ENCODE results near the gene SLC24A4.

The SLC24A4 gene

GRCh38 chr14:92323011-92323915 is at the start of gene SLC24A4:
SLC24A4 (plus strand) TSS chr14:92323165; CDS start chr14:92323831, 666 bp downstream.
- DNase-seq (ENCODE audit: low read depth), result no peak

- DNase-seq (ENCODE audit: low read depth), result no peak
Observed at GRCh38 chr14:92273166-92273565, 49.8 kb upstream of the SLC24A4 start.

- DNase-seq (ENCODE audit: low read depth), result no peak
Observed at GRCh38 chr14:92274055-92274454, 48.9 kb upstream of the SLC24A4 start.

DNA sequence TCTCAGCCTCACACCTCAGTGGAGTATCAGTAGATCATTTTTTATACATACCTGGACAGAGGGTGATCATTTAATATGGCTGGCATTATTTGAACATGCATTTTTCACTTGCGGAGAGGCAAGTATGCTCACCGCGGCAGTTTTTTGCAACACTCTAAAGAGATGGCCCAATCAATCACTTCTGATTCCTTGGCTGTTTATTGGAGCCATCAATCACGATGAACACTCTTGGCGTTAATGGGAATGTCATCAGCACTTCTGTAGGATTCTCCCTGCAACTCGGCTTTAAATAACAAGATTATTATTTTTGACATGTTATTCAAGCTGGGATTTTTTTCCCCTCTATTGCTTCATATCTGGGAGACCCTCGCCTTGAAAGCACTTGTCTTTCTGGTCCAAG is 46.9 kb upstream of the SLC24A4 start:
- no peak for DNase-seq (ENCODE audit: low read depth)

DNA sequence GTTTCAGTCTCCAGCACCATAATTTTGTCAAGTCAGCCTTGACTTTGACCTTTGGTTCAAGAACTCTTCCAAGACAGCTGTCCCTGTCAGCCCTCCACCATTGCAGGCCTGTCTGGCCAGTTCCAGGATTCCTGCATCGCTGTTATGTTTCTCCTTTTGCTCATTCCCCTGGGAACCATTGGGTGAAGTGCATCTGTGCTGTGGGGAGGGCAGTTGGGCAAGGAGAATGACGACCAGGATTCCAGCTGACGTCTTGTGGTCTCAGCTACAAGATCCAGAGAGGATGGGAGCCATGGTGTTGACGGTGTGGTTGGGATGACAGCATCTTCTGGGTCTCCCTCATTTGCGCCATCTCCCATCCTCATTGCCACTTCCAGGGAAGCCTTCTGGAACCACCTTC is 45.9 kb upstream of the SLC24A4 start:
- no peak for DNase-seq (ENCODE audit: low read depth)

DNA sequence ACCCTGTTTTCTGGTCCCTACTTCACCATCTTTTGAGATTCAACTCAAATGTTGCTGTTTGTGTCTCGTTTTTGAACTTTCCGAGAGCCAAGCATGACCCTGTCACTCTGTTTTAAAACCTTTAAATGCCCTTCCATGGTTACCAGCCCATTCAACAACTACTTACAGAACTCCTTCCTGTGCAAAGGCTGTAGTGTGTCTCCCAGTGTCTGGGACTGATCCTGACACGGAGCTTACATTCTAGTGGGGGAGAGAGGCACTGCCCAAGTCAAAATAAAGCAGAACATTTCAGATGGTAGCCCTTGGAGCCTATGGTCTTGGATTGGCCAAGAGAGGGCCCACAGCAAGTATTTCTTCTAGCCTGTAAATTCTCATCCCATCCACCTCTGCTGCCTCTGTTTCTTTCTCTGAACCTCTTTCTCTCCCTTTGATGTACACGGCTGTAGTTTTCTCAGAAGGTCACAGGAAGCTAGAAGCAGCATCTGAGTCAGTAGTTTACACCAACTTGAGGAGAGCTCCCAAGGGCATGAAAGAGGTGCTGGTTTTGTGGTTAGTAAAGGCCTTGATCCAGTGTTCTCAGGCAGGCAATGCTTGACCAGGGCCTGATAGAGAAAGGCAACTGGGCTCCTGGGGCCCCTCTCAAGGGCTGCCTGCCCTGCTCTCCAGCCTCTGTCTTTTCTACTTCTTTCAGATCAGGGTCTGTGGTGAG is 42.3 kb upstream of the SLC24A4 start:
- no peak for DNase-seq (ENCODE audit: low read depth)

- no peak for DNase-seq (ENCODE audit: low read depth)
Observed at GRCh38 chr14:92282669-92283068, 40.3 kb upstream of the SLC24A4 start.

GRCh38 chr14:92285311-92285710 is 37.7 kb upstream of the SLC24A4 start:
- DNase-seq (ENCODE audit: low read depth), result no peak

DNA sequence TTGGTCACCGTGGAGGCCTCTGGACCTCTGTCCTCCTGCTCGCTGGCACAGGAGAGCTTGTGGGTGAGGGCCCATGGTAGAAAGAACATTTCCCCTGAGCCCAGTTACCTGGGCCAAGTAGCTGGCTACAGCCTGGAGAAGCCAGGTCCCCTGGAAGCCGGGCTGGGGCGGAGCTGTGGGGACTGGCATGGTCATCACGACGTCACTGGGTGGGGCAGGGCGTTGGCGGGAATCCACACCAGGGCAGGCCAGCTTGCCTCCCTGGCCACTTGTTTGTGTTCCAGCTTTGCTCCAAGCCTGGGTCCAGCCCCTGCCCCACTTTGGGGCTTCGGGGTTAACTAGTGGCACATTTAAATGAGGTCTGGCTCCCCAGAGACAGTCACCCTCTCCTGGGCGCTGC is 35.0 kb upstream of the SLC24A4 start:
- DNase-seq (ENCODE audit: low read depth), result no peak

- no peak for DNase-seq (ENCODE audit: low read depth)
Observed at GRCh38 chr14:92288994-92289660, 33.8 kb upstream of the SLC24A4 start.

- DNase-seq (ENCODE audit: low read depth), result no peak
Observed at GRCh38 chr14:92292673-92293072, 30.3 kb upstream of the SLC24A4 start.

DNA sequence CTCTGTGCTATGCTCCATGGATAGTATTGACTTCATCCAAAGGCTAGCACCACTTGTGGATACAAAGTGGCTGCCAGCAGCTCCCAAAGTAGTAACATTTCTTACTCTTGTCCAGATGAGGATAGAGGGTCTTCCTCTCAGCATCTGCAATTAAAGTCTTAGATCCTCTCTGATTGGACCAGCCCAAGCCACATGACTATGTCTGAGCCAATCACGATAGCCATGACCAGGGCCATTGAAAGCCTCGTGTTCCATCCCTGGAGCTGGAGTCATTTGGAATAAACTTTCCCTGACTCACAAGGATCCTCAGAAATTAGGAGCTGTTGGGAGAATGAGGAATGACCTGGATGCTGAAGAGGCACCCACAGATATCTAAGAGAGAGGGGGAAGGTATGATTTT is 28.5 kb upstream of the SLC24A4 start:
- DNase-seq (ENCODE audit: low read depth), result no peak

DNA sequence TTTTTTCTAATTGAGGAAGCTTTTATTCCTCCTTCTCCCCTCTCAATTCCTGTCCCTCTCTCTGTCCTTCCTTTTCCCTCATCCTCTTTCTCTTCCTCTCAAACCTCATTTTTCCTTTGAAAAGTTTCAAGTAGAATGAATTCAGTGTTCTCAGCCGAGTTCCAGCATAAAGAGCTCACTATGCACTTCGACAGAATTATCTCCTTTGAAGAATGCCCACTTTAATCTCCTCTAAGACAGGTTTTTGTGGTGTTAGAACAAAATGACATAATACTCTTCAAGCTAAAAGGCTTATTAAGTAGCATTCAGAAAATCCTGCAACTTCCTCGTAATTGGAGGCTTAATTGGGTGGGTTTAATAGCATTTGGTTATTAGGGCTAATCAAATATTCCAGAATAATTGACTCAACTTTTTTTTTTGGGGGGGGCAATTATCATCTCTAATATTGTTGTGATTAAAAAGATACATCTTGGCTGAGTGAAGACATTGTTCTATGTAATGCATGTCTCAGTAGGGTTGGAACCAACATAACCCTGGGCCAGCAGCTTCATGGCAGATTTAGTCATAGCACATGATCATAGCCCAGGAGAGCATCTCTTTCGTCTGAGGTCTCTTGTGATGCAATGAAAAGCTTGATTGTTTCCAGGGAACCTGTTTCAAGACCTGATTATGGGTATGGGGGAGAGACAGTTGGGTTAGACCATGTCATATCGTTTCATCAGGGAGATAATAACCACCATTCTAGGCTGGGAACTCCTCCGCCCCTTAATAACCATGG is 25.0 kb upstream of the SLC24A4 start:
- DNase-seq (ENCODE audit: low read depth), result no peak

DNA sequence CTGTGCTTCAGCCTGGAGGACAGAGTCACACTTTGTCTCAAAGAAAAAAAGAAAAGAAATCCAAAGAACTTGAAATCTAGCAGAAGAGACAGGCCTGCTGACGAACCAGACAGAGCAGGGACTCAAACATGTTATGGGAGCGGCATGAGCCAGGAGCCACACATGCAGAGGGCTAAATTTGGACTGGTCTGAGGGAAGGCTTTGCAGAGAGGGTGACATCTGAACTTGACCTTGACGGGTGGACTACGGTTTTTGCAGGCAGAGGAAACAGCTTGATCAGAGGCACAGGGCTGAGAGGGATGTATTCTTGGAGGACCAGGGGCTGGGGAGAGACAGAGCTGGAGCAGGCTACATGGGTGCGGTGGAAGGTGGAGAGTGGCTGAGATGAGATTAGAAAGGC is 20.5 kb upstream of the SLC24A4 start:
- DNase-seq (ENCODE audit: low read depth), result no peak

DNA sequence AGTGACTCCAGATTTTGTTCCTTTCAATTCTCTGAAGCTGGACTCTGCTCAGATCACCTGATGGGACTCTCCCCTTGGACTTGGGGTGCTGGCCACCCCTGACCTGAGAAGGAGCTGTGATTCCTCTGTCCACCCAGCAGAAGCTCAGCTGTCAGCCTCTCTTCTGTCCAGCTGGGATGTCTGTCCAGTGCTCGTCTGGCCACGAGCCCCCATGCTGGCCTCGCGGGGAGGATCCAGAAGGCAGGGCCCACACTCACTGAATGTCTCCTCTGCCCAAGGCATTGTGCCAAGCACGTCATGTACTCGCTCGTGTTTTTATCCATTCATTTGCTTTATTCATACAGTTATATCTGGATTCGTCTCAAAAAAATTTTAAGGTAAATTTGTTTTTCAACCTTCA is 14.2 kb upstream of the SLC24A4 start:
- no peak for DNase-seq (ENCODE audit: low read depth)

DNA sequence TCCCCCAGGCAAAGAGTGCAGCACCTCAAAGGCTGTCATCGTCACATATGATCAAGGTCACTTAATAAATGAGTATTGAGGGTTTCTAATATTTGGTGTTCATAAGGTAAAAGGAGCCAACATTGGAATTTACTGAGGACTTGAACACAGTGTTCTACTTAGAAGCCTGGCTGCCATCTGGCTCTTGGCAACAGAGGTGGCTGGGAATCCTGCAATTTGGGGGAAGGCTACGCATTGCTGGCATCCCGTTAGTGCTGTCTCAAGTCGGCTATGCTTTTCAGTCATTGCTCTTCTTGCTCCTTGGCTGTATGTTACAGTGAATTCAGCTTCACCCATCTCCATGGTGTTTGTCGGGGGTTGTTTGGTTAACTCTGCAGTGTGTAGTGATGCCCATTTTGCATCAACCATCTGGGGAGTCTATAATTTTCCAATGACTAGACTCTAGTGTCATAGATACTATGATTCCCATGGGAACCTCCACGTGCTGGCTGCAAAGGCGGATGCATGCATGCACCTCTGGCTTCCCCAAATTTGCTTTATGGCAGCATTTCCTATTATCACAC is 12.9 kb upstream of the SLC24A4 start:
- no peak for DNase-seq (ENCODE audit: low read depth)

GRCh38 chr14:92310776-92311375 is 12.1 kb upstream of the SLC24A4 start:
- no peak for DNase-seq (ENCODE audit: low read depth)

DNA sequence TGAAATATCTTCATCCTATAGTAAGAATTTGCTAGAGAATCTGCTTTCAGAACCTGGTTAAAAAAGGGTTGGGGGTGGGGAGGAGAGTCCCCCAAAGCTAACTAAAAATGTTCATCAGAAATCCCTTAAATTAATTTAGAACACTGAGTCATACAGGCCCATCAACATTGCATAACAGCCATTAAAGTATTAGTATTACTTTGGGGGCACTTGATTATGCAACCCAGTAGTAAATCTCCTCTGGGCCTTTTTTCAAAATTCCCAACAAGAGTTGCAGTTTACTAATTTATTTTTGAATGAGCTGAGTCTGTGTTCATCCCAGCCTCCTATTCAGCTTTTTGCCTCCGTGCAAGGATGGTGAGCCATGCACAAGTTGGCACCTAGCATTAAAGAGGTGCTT is 8.8 kb upstream of the SLC24A4 start:
- DNase-seq (ENCODE audit: low read depth), result no peak

DNA sequence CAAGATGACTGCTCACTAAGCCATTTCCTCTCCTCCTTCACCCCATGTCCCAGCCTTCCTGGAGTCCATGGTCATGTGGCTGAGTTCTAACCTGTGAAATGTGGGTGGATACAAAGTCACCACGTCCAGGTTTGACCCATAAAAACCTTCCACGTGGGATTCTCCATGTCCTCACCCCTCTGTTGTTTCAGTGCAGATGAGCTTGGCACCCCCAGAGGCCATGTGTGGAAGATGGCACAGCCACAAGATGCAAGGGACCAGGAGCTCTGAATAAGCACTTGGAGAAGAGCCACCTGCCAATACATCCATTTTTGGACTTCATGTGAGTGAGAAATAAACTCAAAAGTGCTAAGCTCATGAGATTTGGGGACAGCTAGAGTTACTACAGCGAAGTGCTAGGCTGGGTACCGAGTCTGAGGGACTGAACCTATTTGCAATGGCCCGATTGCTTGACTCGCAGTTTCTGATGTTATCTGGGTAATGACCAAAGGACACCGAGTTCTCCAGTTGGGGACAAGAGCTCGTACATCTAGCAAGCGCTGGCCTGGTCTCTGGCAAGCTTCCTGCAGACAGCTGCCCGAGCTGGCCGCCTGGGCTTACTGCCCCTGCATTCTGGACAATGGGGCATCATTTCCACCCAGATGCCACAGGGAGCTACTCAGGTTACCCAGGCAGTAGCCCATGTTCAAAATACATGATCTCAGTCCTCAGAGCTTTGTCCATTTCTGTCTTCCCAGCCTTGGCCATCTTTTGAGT is 7.7 kb upstream of the SLC24A4 start:
- DNase-seq (ENCODE audit: low read depth), result no peak

- no peak for DNase-seq (ENCODE audit: low read depth)
Observed at GRCh38 chr14:92316176-92316575, 6.8 kb upstream of the SLC24A4 start.

DNA sequence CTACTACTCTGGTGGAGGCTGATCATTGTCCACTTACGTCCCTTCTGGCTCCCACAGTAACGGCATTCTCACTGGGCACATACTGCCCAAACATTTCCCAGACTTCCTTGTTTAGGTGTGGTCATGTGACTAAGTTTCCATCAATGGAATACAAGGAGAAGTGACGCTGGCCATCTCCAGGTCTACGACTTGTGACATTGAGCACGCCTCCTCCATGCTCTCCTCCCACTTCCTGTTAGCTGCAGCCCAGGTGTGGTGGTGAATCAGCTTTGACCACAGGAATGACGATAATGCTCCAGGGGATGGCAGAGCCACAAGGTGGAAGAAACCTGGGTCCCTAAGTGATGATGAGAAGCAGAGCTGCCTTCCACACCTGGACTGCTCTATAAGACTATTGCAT is 6.0 kb upstream of the SLC24A4 start:
- DNase-seq (ENCODE audit: low read depth), result no peak
